NB4 (cell line): Measurements from ENCODE around the gene SCARB1.
"Not testable (repeated sequence)": the region's sequence is repeated elsewhere in the genome, so short reads cannot be mapped to it uniquely, and the experiment has no call there.

Experiments
- DNase-seq: peaks from one replicate; pipeline ENCODE4 v3.0.0; 2010; ENCODE audit warnings: low read depth
- H3K4me3 ChIP-seq: one replicate; pipeline ENCODE4 v1.5.1; 2011; ENCODE audit warnings: mild to moderate bottlenecking, low read depth, low read length, moderate library complexity
- MYC ChIP-seq: IDR thresholded peaks from 2 replicates; pipeline ENCODE4 v1.6.1; 2011; ENCODE audit warnings: low read depth, low read length
- POLR2A ChIP-seq: IDR thresholded peaks from 2 replicates; pipeline ENCODE4 v1.6.1; 2011; ENCODE audit warnings: mild to moderate bottlenecking; ENCODE audit not compliant: insufficient read length; ENCODE audit errors: extremely low read depth
- TF ChIP-seq, protein P1 (sequence below): IDR thresholded peaks from 2 replicates; pipeline ENCODE4 v1.6.1; 2011; ENCODE audit warnings: low read depth, low read length
- TF ChIP-seq, protein P2 (sequence below): IDR thresholded peaks from one replicate; pipeline ENCODE4 v1.5.1; 2012; ENCODE audit warnings: low read depth, low read length

Gene SCARB1

DNA sequence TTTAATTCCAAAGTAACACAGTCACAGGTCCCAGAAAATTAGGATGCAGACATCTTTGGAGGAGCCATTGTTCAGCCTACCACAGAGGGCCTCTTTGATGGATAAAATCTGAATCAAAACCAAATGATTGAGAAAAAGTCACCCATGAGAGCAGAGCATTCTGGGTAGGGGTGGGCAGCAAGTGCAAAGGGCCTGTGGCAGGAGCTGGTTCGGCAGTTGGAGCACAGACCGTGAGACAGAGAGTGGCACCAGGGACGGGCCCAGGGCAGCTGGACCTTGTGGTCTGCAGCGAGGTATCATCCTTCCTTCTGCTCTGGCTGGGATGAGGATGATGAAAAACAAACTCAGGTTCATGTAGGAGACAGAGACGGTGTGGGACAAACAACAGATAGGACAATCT lies 32.8 kb upstream of the SCARB1 start:
- no peak for DNase-seq
- no peak for TF ChIP-seq MYC
- TF ChIP-seq POLR2A, result no peak
- TF ChIP-seq, protein P1, sequence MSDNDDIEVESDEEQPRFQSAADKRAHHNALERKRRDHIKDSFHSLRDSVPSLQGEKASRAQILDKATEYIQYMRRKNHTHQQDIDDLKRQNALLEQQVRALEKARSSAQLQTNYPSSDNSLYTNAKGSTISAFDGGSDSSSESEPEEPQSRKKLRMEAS, result no peak
- TF ChIP-seq, protein P2, sequence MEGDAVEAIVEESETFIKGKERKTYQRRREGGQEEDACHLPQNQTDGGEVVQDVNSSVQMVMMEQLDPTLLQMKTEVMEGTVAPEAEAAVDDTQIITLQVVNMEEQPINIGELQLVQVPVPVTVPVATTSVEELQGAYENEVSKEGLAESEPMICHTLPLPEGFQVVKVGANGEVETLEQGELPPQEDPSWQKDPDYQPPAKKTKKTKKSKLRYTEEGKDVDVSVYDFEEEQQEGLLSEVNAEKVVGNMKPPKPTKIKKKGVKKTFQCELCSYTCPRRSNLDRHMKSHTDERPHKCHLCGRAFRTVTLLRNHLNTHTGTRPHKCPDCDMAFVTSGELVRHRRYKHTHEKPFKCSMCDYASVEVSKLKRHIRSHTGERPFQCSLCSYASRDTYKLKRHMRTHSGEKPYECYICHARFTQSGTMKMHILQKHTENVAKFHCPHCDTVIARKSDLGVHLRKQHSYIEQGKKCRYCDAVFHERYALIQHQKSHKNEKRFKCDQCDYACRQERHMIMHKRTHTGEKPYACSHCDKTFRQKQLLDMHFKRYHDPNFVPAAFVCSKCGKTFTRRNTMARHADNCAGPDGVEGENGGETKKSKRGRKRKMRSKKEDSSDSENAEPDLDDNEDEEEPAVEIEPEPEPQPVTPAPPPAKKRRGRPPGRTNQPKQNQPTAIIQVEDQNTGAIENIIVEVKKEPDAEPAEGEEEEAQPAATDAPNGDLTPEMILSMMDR, result no peak
- H3K4me3 ChIP-seq, result no peak overlapping the region

DNA sequence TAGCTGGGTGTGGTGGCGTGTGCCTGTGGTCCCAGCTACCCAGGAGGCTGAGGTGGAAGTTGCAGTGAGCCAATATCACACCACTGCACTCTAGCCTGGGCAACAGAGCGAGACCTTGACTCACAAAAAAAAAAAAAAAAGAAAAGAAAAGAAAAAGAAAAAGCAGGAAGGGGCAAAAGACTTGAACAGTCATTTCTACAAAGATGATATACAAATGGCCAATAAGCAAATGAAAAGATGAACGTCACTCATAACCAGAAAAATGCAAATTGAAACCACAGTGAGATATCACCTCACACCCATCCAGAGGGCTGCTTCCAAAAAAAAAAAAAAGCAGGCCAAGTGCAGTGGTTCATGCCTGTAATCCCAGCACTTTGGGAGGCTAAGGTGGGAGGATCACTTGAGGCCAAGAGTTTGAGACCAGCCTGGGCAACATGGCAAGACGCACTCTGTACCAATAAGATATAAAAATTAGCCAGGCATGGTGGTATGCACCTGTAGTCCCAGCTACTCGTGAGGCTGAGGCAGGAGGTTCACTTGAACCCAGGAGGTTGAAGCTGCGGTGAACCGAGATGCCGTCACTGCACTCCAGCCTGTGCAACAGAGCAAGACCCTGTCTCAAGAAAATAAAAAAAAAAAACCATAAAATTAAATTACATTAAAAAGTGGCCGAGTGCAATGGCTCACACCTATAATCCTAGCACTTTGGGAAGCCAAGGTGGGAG lies 30.3 kb upstream of the SCARB1 start:
- H3K4me3 ChIP-seq, result no peak overlapping the region
- no peak for DNase-seq
- TF ChIP-seq MYC, result no peak
- TF ChIP-seq, protein P1, result no peak
- no peak for TF ChIP-seq POLR2A
- TF ChIP-seq, protein P2, result no peak

DNA sequence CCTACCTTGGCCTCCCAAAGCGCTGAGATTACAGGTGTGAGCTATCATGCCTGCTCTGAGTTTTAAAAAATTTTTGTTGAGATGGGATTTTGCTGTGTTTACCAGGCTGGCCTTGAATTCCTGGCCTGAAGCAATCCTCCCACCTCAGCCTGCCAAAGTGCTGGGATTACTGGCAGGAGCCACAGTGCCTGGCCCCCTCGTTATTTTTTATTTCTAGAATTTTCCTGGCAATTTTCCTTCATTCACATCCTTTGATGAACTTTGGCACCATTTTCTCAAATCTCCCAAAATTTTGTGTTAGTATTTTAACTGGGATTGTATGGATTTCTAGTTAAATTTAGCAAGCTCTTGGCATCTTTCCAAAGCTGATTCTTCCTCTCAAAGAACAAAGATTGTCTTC lies 24.6 kb upstream of the SCARB1 start:
- H3K4me3 ChIP-seq, result no peak overlapping the region
- TF ChIP-seq, protein P2, result no peak
- TF ChIP-seq POLR2A (no peak), MYC (no peak)
- TF ChIP-seq, protein P1, result no peak
- DNase-seq, result no peak

DNA sequence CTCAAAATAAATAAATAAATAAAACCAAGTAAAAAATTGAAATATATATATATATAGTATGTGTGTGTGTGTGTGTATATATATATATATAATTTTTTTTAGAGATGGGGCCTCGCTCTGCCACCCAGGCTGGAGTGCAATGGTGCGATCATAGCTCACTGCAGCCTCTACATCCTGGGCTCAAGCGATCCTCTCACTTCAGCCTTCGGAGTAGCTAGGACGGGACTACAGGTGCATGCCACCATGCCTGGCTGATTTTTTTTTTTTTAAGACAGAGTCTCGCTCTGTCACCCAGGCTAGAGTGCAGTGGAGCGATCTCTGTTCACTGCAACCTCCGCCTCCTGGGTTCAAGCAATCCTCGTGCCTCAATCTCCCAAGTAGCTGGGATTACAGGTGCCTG lies 24.1 kb upstream of the SCARB1 start:
- not testable (repeated sequence) for DNase-seq, H3K4me3 ChIP-seq

DNA sequence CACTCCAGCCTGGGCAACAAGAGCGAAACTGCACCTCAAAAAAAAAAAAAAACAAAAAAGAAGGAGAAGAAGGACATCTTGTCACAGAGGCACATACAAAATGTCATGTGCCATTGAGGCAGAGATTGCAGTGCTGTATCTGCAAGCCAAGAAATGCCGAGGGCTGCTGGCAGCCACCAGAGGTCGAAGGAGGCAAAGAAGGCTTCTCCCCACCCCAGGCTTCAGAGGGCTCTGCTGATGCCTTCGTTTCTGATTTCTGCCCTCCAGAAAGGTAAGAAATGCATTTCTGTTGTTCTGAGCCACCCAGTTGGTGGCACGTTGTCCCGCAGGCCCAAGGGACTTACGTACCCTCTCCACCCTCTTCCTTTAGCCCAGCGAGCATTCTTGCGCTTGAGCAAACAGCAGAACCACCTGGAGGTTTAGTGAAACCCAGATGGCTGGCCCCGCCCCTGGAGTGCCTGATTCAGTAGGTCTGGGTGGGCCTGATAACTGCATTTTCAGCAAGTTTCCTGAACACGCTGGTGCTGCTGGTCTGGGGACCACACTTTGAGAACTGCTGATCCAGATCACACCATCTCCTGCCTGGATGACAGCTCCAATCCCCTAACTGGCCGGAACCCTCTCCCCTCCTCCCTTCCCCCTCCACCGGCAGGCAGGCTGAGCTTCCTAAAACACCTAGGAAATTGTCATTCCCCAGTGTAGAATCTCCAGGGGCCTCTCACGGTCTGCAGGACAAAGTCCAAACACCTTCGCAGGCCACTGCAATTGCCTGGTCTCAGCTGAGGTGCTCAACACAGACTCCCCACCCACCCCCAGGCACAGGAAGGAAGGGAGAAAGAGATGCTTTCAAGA lies 21.1 kb upstream of the SCARB1 start:
- DNase-seq, result no peak
- H3K4me3 ChIP-seq, result no peak overlapping the region
- TF ChIP-seq, protein P2, result no peak
- TF ChIP-seq, protein P1, result no peak
- TF ChIP-seq POLR2A, result no peak
- no peak for TF ChIP-seq MYC
